GM12864 (cell line): ENCODE measurements around the gene EFNB3.

Experiments
- DNase-seq: peaks from one replicate; pipeline ENCODE4 v3.0.0-alpha.2; 2011; ENCODE audit warnings: low read depth
- H3K4me3 ChIP-seq: 2 replicates; pipeline ENCODE4 v1.5.1; 2011; ENCODE audit warnings: mild to moderate bottlenecking, low read depth, low read length, control low read depth
- CTCF ChIP-seq: IDR thresholded peaks from 2 replicates; pipeline ENCODE4 v1.5.1; 2011; ENCODE audit warnings: low read depth, mild to moderate bottlenecking, moderate library complexity, low read length, control low read depth, inconsistent platforms; ENCODE audit errors: missing control alignments

EFNB3 gene

DNA sequence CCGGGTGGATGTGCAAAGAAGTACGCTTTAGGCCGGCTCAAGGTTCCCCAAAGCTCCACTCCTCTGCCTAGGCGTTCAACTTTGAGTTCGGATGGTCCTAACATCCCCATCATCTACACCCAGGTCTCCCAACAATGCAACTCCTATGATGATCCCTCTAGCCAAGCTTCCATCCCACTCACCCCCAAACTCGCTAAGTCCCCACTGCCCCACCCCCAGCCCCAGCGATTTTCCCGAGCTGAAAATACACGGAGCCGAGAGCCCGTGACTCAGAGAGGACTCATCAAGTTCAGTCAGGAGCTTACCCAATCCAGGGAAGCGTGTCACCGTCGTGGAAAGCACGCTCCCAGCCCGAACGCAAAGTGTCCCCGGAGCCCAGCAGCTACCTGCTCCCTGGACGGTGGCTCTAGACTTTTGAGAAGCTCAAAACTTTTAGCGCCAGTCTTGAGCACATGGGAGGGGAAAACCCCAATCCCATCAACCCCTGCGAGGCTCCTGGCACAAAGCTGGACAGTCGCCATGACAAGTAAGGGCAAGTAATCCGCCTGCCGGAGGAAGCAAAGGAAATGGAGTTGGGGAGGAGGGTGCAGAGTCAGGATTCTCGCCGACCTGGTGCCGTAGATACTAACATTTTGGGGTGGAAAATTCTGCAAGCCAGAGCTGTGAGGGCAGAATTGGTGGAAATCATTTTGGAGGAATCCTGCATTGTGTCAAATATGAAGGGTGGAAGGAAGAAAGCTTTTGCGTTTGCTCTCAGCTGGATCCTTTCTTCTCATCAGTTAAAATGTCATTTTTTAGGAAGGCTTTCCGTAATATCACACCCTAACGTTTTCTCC lies 17.7 kb upstream of the EFNB3 start, which contains the start of gene TP53:
Gene TP53 (minus strand): TSS at position 419 of the 836 bp plus-strand sequence. CDS start 10,896 bp downstream, outside the sequence.
- no peak for TF ChIP-seq CTCF
- peak; percentile 88 for DNase-seq
- H3K4me3 ChIP-seq = peak within 1 kb of the TSS; percentile 99

- TF ChIP-seq CTCF = peak; percentile 85
- peak within 1 kb of the TSS; percentile 99 for H3K4me3 ChIP-seq
- peak; percentile 95 for DNase-seq
Measured at GRCh38 chr17:7687908-7688807, 16.8 kb upstream of the EFNB3 start, which contains the start of gene WRAP53. Gene WRAP53 (plus strand): TSS chr17:7688477. CDS start chr17:7688649, 172 bp downstream.

DNA sequence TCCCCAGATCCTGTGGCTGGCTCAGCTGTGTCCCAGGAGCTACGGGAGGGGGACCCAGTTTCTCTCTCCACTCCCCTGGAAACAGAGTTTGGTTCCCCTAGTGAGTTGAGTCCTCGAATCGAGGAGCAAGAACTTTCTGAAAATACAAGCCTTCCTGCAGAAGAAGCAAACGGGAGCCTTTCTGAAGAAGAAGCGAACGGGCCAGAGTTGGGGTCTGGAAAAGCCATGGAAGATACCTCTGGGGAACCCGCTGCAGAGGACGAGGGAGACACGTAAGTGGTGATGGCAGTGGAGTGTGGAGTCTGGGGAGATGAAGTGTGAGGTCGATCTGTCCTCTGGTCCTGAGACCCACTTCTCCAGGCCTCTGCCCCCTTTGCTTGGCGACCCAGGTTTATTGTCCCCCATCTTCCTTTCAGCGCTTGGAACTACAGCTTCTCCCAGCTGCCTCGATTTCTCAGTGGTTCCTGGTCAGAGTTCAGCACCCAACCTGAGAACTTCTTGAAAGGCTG lies 16.1 kb upstream of the EFNB3 start:
- H3K4me3 ChIP-seq = peak overlapping the region; percentile 99
- no peak for DNase-seq
- TF ChIP-seq CTCF = no peak

DNA sequence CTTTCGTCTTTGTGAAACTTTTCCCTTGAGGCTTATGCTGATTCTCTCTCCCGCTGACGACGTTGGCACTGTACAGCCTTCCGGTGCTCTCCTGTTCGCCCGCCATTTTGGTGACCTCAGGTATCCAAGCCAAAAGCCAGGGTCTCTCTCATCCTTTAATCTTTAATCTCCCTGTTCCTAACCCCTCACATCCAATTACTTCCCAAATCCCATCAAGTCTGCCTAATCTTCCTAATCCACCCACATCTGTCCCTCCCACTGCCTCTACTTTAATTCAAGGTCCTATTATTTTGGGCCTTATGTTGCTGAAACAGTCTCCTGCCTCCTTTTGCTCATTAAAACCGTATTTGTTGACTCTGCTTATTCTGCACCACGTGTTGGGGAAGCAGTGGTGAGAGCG lies 9.4 kb upstream of the EFNB3 start:
- H3K4me3 ChIP-seq = no peak overlapping the region
- TF ChIP-seq CTCF = no peak
- DNase-seq = no peak

DNA sequence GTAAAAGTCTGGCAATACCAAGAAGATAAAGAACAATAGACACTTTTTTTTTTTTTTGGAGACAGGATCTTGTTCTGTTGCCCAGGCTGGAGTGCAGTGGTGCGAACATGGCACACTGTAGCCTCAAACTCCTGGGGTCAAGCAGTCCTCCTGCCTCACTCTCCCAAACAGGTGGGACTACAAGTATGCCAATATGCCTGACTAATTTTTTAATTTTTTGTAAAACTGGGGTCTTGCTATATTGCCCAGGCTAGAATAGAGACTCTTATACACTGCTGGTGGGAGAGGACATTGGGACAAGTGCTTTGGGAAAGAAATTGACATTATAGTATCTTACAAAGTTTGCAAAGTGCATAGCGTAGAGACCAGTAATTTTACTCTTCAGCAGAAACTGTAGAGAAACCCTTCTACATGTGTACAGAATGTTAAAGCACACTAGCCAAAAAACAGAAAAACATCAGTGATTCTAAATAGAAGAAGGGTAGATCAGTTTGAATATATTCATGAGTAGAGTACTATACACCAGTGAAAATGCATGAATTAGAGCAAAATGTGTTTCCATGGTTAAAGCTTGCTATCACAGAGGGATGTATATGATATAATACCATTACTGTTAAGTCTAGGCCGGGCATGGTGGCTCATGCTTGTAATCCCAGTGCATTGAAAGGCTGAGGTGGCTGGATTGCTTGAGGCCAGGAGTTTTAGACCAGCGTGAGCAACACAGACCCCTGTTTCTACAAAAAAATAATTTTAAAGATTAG lies 7.0 kb upstream of the EFNB3 start:
- no peak for DNase-seq
- H3K4me3 ChIP-seq = no peak overlapping the region
- TF ChIP-seq CTCF = no peak

DNA sequence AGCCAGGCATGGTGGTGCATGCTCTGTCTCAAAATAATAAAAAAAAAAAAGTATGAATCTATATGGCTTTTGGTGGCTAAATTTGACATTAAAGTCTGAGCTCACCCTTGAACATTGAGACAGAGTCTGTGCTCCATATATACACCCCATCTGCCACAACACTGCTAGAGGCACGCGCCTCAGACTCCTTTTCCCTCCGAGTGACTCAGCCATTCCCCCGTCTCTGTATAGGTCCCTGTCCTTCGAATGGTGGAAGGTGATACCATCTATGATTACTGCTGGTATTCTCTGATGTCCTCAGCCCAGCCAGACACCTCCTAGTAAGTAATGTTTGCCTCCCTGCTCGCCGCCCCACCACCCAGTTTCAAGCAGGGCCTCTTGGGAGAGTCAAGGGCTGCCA lies 4.5 kb upstream of the EFNB3 start:
- no peak for DNase-seq
- no peak overlapping the region for H3K4me3 ChIP-seq
- TF ChIP-seq CTCF = no peak
